IMR-90 (cell line): ENCODE results near the gene CKS1B. TPM values are rescaled to one million over a fixed set of nuclear protein-coding genes. Genes with fewer than 3 reads are reported as not detected.
A peak's percentile ranks its signal among the peaks of the same experiment; 100 is the strongest.

Experiments used
- BHLHE40 ChIP-seq: fragments of 150-350 bp; IDR thresholded peaks from 2 replicates; pipeline ENCODE4 v1.6.1; 2016; ENCODE audit warnings: mild to moderate bottlenecking, low read depth, low read length
- ELK1 ChIP-seq: fragments of 150-350 bp; IDR thresholded peaks from 2 replicates; pipeline ENCODE4 v1.6.1; 2016; ENCODE audit warnings: low read depth, mild to moderate bottlenecking, low read length, moderate library complexity, borderline replicate concordance
- MAFK ChIP-seq: IDR thresholded peaks from 2 replicates; pipeline ENCODE4 v1.6.1; 2012; ENCODE audit warnings: low read depth, low read length, improper control_type of control experiment
- MAZ ChIP-seq: IDR thresholded peaks from 2 replicates; pipeline ENCODE4 v1.6.1; 2012; ENCODE audit warnings: low read depth, mild to moderate bottlenecking, low read length, improper control_type of control experiment, moderate library complexity, borderline replicate concordance
- polyA plus RNA-seq, 3 experiments: library from polyadenylated mRNA; depleted of rRNA; stranded (reverse); fragments of >200 nt; gene quantifications; 2 replicates each; pipeline ENCODE4 v1.2.3, GENCODE V29; 2012; ENCODE audit warnings: low replicate concordance in 1 of 3
- total RNA-seq: library from RNA; depleted of rRNA; stranded (reverse); fragments of >200 nt; gene quantifications from 2 replicates; pipeline ENCODE4 v1.2.3, GENCODE V29; 2012

The CKS1B gene
- total and polyA plus RNA-seq, 2 of the 4 experiments (the other 2 are of a cell fraction) = 140 to 195 TPM

DNA sequence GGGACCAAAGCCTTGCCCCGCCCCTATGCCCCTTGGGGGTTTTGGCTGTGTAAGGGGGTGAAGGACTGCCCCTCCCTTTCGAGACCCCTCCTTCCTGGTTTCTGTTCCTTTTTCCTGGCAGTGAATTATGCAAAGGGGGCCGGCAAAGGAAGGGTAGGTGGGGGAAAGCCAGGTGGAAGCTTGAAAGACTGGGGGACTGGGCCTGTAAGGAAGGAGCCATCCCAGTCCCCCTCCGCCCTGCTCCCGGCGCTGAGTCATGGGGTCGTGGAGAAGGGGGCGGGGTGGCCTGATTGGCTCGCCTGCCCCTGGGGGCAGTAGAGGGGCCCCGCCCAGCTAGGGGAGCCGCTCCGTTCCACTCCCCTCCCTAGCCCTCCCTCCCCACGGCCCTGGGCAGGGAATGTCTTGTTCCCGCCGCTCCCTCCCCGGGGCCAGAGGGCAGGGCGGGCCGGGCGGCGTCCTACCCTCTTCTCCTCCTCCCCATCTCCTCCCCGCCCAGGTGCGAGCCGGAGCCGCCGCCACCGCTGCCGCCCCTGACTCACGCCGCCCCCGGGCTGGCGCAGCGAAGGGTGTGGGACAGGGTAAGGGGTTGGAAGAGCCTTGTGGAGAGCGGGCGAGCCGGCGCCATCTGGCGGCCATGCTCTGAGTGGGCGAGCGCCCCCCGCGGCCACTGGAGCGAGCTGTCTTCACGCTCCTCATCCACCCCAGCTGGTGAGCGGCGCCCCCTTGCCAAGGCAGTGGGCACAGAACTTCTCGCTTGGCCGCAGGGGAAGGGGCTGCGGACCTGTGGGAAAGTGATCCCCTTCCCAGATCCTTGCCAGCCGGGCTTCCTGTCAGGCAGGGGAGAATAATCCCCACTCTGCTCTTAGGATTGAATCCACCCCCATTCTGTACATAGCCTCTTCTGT, 42.8 kb downstream of the CKS1B start (continued):
- TF ChIP-seq ELK1 (no peak), MAFK (peak; percentile 15; the same call in 1 of the 2 replicates), MAZ (peak; percentile 86), BHLHE40 (0 out of 2 replicates have a peak, but pooled peaks have one; percentile 34)
